HG03064 (cell line): ENCODE results near the gene TMCO6.
"Not testable (repeated sequence)": the region's sequence is repeated elsewhere in the genome, so short reads cannot be mapped to it uniquely, and the experiment has no call there.

Source experiments
- ATAC-seq: cut with Tn5 transposase; IDR thresholded peaks from one replicate; pipeline ENCODE4 v1.9.1; 2021; ENCODE audit warnings: low read depth; ENCODE audit not compliant: unreplicated experiment

TMCO6 gene

DNA sequence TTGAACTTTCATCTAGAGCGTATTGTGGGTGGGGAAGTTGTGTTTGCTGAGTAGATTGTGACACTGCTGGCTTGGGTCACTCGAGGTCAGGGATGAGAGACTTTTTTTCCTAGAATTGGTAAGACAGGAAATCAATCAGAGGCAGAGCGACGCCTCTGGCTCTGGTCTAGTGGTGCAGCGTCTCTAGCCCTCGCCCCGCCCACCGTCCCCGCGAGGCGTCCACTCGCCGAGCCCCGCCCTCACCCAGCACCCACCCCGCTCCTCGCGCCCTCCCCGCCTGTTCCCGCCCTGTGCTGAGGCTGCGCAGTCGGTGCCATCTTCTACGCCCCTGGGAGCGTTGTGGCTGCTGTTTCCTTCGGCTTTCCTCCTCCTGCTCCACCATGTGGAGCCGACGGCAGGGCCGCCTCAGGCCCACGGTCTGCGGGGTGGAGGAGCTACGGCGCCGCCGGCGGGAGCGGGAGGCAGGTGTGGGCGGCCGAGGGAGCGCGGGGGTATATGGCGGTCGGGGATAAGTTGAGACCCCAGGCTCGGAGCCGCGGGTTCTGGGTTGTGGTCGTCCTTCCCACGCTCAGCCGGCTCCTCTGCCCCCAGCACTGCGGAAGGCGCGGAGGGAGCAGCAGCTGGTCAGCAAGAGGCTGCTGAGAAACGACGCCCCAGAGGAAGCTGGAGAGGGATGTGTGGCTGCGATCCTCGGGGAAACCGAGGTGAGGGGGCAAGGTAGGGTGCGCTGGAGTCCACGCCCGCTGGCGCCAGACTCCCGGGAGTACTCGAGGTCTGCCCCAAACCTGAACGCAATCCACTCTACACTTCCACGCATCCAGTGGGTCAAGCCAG is at the start of gene TMCO6:
TSS of gene TMCO6 (plus strand) at position 304 of the 834 bp plus-strand sequence. CDS start at position 381, 77 bp downstream.
- ATAC-seq, result peak; percentile 93

DNA sequence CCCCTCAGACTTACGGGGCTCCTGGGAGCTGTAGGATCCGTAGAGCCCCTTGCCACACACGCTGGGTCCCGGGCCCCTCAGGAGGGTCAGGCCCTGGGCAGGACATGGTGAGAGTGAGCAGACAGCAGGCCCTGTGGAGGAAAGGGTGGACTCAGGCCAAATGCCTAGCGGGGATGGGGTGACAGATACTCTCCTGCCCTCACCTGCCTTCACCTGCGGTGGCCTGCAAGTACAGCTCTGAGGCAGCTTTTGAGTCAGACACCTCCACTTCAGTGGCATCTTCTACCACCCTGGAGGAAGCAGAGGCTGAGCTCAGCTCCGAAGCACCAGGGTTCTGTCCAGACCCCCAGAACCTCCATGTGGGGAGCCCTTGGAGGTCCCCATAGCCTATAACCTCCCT is 48.4 kb upstream of the TMCO6 start:
- no peak for ATAC-seq

DNA sequence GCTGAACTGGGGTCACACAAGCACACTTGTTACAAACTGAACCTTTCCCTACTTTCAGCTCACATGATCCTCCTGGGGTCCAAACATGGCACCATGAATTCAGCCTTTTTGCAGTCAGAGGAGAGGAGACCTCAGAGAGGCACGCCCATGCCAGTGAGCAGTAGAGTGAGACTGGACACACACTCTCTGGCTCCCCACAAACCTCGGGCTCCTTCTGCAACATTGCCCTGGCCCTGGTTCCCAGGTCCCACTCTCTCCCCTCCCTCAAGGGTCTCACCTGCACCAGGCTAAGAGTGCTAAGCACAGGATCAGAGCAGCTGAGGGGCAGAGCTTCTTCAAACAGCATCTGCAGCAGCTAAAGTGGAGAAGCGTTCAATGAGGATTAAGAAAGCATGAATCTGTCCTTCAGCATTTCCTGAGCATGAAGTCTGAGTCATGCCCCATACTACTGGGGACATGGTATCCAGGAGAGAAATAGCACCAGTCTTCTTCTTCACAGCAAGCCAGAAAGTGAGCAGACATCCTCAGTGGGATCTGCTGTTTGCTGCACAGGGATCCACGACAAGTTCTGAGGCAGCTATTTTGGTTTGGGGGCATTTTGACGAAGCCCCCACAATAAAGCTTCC is 47.4 kb upstream of the TMCO6 start:
- no peak for ATAC-seq

DNA sequence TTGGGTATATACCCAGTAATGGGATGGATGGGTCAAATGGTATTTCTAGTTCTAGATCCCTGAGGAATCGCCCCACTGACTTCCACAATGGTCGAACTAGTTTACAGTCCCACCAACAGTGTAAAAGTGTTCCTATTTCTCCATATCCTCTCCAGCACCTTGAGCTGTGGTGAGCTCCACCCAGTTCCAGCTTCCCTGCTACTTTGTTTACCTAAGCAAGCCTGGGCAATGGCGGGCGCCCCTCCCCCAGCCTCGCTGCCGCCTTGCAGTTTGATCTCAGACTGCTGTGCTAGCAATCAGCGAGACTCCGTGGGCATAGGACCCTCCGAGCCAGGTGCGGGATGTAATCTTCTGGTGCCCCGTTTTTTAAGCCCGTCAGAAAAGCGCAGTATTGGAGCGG is 46.2 kb upstream of the TMCO6 start:
- ATAC-seq, result not testable (repeated sequence)

DNA sequence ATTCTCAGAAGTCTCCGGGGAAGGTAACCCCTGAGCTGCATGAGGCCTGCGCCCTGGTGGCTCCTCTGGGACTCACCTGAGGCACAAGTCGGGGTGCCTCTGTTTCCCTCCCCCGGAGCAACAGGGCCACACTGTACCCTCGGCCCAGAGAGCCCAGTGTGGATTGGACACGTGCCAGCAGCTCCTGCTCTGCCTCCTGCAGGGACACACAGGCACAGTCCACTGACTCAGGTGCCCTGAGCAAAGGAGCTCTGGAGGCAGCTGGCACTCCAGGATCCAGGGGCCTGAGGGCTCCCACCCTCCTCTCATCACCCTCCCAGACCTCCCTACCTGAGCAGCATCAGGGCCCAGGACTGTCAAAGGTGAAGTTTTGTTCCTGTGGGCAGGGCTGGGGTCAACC is 45.1 kb upstream of the TMCO6 start:
- no peak for ATAC-seq

DNA sequence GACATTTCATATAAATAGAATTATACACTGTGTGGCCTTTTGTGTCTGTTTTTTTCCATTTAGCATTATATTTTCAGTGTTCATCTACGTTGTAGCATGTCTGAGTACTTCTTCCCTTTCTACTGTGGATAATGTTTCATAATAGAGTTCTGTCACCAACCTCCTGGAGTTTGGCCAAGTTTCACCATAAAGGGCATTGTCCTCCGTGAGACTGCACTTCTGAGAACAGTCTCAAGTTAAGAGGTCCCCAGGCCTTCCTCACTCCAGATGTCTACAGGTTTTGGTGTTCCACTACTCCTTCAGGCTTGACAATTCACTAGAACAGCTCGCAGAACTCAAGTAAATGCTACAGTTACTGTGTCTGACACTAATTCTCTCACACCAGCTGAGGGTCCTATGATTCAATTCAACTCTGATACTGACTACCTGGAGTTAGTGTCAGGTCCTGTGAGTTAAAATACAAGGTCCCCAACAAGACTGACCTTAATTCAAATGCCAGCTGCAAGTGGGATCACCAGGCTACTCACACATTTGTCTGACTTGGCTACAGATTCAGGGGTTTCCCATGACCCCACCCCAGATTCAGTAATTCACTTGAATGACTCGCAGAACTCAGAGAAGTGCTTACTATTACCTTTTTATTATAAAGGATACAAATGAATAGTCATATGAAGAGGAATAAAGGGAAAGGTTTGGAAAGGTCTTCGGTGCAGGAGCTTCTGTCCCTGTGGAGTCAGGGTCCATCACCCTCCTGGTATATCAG is 43.5 kb upstream of the TMCO6 start:
- no peak for ATAC-seq

DNA sequence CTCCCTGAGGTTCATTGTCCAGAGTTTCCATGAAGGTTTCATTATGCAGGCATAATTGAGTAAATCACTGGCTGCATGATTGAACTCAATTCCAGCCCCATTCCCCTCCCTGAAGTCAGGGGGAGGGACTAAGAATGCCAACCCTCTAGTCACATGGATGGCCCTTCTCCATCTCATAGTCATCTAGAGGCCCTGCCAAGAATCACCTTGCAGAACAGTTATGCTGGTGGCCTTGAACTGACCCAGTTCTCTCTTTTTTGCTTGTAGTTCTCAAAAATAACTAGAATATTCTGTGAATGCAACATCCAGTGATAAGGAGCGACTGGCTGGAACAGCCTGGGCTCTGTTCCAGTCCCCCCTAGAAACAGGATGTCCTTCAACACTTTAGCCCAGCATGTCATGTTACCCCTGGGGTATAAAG is 42.9 kb upstream of the TMCO6 start:
- ATAC-seq, result no peak

DNA sequence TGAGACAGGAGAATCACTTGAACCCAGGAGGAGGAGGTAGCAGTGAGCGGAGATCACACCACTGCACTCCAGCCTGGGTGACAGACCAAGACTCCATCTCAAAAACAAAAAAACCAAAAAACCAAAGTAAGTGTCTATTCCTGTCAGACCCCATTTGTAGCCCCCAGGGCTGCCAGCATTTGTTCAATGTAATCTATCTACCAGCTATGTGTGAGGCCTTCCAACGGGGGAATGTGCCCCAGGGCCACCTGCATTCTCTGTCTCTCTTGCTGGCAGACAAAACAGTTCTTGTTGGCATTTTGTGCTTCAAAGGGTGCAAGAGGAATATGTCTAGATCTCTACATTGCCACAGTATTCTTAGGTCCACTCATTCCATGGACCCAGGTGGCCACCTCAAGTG is 40.4 kb upstream of the TMCO6 start:
- ATAC-seq, result no peak

DNA sequence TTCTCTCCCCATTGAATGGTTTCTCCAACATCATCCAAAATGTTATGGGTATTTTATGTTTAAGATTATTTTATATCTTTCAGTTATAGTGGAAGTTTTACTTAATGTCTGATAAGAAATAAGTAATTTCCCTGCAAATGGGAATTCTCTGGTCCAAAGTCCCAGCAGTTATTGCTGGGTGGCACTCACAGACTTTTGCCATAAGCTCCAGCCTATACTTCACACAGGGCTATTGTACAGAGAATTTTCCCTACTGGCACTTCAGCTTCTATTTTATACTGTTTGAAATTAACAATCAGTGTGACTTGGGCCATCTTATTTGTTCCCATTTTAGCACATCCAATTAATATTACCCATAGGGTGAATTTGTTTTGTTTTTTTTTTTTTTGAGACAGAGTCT is 39.2 kb upstream of the TMCO6 start:
- no peak for ATAC-seq

DNA sequence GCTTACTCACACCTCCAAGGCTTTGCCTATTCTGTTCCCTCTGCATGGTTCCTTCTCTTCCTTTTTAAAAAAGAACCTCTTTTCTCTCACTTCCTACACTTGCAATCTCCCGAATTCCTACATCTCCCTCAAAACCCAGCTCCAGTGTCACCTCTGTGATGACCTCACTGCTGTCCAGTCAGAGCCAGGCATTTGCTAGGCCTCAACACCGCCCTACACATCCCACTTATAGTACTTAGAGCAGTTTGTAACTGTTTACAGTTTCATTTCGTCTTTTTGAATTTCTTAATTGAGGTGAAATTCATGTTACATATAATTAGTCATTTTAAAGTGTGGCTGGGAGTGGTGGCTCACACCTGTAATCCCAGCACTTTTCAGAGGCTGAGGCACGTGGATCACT is 37.1 kb upstream of the TMCO6 start:
- no peak for ATAC-seq

DNA sequence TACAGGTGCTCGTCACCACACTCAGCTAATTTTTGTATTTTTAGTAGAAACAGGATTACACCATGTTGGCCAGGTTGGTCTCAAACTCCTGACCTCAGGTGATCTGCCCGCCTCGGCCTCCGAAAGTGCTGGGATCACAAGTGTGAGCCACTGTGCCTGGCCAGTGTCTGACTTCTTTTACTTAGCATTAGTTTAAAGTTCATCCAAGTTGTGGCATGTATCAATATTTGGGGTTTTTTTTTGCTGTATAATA is 35.9 kb upstream of the TMCO6 start:
- not testable (repeated sequence) for ATAC-seq

DNA sequence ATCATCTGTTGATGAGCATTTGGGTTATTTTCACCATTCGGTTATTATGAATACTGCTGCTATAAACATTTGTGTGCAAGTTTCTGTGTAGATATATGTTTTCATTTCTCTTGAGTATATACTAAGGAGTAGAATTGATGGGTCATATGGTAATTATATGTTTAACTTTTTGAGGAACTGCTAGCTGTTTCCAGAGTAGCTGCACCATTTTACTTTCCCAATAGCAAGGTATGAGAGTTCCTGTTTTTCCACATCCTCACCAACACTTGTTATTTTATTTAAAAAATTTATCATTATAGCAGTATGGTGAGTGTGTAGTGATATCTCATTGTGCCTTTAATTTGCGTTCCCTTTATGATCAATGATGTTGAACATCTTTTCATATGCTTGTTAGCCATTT is 35.5 kb upstream of the TMCO6 start:
- ATAC-seq, result no peak

DNA sequence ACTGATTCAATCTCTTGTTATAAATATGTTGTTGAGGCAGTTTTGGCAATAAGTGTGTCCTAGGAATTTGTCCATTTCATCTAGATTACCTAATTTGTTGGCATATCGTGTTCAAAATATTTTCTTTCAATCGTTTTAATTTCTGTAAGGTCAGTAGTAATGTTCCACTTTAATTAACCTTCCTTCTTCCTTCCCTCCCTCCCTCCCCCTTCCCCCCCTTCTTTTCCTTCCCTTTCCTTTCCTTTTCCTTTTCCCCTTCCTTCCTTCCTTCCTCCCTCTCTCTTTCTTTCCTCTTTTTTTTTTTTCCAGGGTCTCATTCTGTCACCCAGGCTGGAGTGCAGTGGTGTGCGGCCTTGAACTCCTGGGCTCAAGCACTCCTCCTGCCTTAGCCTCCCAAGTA is 33.4 kb upstream of the TMCO6 start:
- ATAC-seq, result no peak

DNA sequence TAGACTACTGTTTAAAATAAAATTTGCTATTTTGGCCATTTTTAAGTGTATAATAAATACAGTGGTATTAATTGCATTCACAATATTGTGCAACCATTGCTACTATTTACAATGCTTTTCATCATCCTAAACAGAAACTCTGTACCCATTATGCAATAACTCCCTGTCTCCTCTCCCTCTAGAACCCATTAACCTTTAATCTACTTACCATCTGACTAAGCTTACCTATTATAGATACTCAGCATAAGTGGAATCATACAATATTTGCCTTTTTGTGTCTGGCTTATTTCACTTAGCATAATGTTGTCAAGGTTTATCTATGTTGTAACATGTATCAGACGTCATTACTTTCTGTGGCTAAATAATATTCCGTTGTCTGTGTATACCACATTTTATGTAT is 32.2 kb upstream of the TMCO6 start:
- no peak for ATAC-seq

DNA sequence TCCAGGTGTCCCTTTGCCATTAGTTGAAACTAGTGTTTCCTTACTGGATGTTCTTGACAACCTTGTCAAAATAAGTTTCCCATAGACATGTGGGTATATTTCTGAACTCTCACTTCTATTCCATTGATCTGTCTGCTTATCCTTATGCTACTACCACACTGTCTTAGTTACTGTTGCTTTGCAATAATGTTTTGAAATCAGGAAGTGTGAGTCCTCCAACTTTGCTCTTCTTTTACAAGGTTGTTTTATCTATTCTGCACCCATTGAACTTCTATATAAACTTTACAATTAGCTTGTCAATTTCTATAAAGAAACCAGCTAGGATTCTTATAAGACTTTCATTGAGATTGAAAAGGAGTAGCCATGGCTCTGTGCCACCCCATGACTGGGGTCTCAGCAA is 30.5 kb upstream of the TMCO6 start:
- ATAC-seq, result no peak

DNA sequence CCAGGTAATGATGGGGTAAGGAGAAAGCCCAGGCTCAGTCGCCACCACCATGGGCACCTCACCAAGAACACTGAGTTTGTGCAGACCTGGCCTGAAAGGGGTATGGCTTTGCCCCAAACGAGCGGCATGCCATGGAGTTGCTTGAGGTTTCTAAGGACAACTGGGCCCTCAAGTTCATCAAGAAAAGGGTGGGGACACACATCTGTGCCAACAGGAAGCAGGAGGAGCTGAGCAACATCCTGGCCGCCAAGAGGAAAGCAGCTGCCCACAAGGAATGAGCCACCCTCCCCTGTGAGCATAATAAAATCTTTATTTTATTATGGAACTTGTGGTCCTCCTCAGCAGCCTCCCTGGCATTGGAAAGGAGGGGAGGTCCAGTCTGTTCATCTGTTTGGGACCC is 30.1 kb upstream of the TMCO6 start:
- ATAC-seq, result no peak

DNA sequence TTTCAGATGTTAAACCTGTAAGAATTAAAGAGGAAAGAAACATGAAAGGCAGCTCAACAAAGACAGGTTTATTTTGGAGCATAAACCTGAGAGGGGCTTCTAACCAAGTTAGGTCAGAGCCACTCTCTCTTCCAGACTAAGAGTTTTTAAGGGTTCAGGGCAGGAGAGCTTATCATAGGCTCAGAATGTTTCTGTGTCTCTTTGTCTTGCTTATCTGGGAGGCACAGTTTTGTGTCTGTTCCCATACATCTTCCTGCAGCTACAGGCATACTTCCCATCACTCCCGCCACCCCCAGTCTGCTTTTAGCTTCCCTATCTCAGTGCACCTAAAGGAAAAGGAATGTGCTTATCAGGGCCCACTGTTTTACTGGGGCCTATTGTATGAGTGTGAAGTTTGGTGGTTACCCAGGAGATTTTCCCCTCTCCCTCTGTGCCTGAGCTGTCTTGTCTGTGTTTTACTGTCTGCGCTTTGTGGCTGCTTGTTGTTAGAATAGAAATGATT is 28.2 kb upstream of the TMCO6 start:
- ATAC-seq, result no peak

DNA sequence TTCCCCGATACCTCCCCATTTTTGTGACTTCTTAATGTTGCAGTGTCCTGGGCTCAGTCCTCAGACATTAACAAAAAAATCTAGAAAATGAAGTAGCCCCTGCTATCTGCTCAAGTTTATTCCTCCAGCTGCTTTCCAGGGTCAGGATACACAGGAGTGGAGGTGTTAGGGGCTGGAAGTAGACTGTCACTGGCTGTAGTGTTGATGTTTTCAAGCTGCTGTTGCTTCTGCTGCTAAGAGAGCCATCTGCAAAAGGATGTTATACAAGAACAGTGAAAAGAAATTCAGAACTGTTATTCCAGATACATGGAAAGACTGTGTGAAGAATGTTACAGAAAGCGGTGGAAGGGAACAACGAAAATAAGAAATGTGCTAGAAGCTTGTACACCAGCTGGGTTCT is 16.9 kb upstream of the TMCO6 start:
- no peak for ATAC-seq

DNA sequence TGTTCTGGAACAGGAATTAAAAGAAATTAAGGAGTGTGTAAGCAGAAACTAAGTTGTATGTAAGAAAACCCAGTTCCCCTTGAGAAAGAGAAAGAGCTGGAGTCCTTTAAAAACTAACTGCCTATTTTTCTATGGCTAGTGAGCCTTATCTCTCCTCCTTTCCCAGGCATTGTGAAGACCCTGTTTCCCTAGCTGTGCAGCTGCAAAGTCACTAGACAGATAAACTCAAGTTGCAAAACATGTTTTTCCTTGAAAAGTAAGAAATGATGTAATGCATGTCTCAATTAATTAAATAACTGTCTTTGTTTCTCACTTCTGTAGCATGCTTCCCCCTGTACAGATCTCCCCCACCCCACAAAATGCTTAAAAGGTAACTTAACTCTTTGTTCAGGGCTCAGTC is 16.2 kb upstream of the TMCO6 start:
- ATAC-seq, result not testable (repeated sequence)

DNA sequence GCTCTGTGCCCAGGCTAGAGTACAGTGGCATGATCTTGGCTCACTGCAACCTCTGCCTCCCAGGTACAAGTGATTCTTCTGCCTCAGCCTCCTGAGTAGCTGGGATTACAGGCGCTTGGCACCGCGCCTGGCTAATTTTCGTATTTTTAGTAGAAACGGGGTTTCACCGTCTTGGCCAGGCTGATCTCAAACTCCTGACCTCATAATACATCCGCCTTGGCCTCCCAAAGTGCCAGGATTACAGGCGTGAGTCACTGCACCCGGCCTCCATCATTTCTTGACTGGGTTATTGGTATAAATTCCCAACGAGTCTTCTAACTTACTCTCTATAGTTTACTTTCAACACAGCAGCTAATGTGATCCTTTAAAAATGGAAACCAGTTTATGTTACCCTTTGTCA is 14.4 kb upstream of the TMCO6 start:
- not testable (repeated sequence) for ATAC-seq

DNA sequence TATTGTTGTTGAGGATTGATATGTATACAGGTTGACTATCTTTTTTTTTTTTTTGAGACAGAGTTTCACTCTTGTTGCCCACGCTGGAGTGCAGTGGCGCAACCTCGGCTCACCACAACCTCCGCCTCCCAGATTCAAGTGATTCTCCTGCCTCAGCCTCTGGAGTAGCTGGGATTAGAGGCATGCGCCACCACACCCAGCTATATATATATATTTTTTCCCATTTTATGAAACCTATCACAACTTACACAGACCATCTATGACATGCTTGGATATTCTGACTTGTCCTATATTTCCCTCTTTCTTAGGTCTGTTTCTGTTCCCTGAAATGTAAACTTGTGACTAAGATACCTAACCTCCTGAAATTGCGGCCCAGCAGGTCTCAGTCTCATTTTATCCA is 11.3 kb upstream of the TMCO6 start:
- no peak for ATAC-seq

DNA sequence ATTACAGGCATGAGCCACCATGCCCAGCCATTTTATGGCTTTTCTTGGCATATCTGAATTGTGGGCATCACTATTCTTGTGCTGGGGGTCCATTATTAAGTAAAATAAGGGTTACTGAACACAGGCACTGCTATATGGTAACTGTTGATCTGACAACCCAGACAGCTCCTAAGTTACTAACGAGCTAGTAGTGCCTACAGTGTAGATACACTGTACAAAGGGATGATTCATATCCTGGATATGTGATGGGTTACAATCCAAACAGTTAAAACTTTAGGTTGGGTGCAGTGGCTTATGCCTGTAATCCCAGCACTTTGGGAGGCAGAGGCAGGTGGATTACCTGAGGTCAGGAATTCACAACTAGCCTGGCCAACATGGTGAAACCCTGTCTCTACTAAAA is 10.5 kb upstream of the TMCO6 start:
- no peak for ATAC-seq
